NCI-H146 treated with DMSO at 0.1 percent for 48 hours (cell line): ENCODE measurements around the gene TGM2.

Experiments
- DNase-seq: peaks from one replicate; lab custom pipeline; 2025; ENCODE audit not compliant: unreplicated experiment; lab: John Stamatoyannopoulos, UW

Gene TGM2

GRCh38 chr20:38199501-38200390, 34.7 kb upstream of the TGM2 start:
- no peak for DNase-seq

GRCh38 chr20:38198238-38198861, 33.3 kb upstream of the TGM2 start:
- no peak for DNase-seq

GRCh38 chr20:38197619-38198018, 32.5 kb upstream of the TGM2 start:
- no peak for DNase-seq

- DNase-seq = no peak
Measured at GRCh38 chr20:38197217-38197616, 32.1 kb upstream of the TGM2 start.

- DNase-seq = no peak
Measured at GRCh38 chr20:38196592-38196991, 31.5 kb upstream of the TGM2 start.

- no peak for DNase-seq
Measured at GRCh38 chr20:38196076-38196475, 31.0 kb upstream of the TGM2 start.

- no peak for DNase-seq
Measured at GRCh38 chr20:38195521-38195920, 30.5 kb upstream of the TGM2 start.

GRCh38 chr20:38194971-38195504, 30.0 kb upstream of the TGM2 start:
- DNase-seq = no peak

GRCh38 chr20:38193586-38194105, 28.6 kb upstream of the TGM2 start:
- DNase-seq = no peak

- no peak for DNase-seq
Measured at GRCh38 chr20:38192323-38192885, 27.3 kb upstream of the TGM2 start.

GRCh38 chr20:38191654-38192053, 26.6 kb upstream of the TGM2 start:
- DNase-seq = no peak

GRCh38 chr20:38190936-38191371, 25.9 kb upstream of the TGM2 start:
- no peak for DNase-seq

GRCh38 chr20:38190166-38190565, 25.1 kb upstream of the TGM2 start:
- no peak for DNase-seq

- no peak for DNase-seq
Measured at GRCh38 chr20:38187517-38187916, 22.4 kb upstream of the TGM2 start.

GRCh38 chr20:38186788-38187221, 21.7 kb upstream of the TGM2 start:
- no peak for DNase-seq

GRCh38 chr20:38184101-38184500, 19.0 kb upstream of the TGM2 start:
- DNase-seq = no peak

- DNase-seq = no peak
Measured at GRCh38 chr20:38181971-38182370, 16.9 kb upstream of the TGM2 start.

- DNase-seq = no peak
Measured at GRCh38 chr20:38181207-38181801, 16.2 kb upstream of the TGM2 start.

- DNase-seq = no peak
Measured at GRCh38 chr20:38180781-38181180, 15.7 kb upstream of the TGM2 start.

- DNase-seq = no peak
Measured at GRCh38 chr20:38179846-38180245, 14.8 kb upstream of the TGM2 start.

GRCh38 chr20:38178581-38178980, 13.5 kb upstream of the TGM2 start:
- no peak for DNase-seq
